SK-N-SH treated with all-trans-retinoic acid at 6 μM for 48 hours (cell line): ENCODE results near the gene EIF2B5.

Source experiments
- BACH2 ChIP-seq: fragments of 250-450 bp; sonication (Bioruptor Pico); IDR thresholded peaks from 2 replicates; pipeline ENCODE4 v1.9.0; 2021; ENCODE audit warnings: mild to moderate bottlenecking, borderline replicate concordance
- ESRRG ChIP-seq: fragments of 250-450 bp; sonication (Bioruptor Pico); IDR thresholded peaks from 2 replicates; pipeline ENCODE4 v1.6.1; 2021; ENCODE audit warnings: mild to moderate bottlenecking
- GLIS3 ChIP-seq: fragments of 250-450 bp; sonication (Bioruptor Pico); IDR thresholded peaks from 2 replicates; pipeline ENCODE4 v1.5.0; 2020; ENCODE audit warnings: mild to moderate bottlenecking, moderate library complexity
- OSR1 ChIP-seq: fragments of 250-450 bp; sonication (Bioruptor Pico); IDR thresholded peaks from 2 replicates; pipeline ENCODE4 v1.8.0; 2022; ENCODE audit warnings: moderate library complexity, mild to moderate bottlenecking, inconsistent platforms
- RARB ChIP-seq: fragments of 250-450 bp; sonication (Bioruptor Pico); IDR thresholded peaks from 2 replicates; pipeline ENCODE4 v1.8.0; 2021; ENCODE audit warnings: mild to moderate bottlenecking, moderate library complexity
- TOX ChIP-seq: fragments of 250-450 bp; sonication (Bioruptor Pico); IDR thresholded peaks from 2 replicates; pipeline ENCODE4 v1.8.0; 2021; ENCODE audit warnings: mild to moderate bottlenecking, moderate library complexity, borderline replicate concordance
- ZFP3 ChIP-seq: fragments of 250-450 bp; sonication (Bioruptor Pico); IDR thresholded peaks from 2 replicates; pipeline ENCODE4 v1.5.0; 2020; ENCODE audit warnings: mild to moderate bottlenecking, moderate library complexity
- TF ChIP-seq, protein P1 (sequence below): fragments of 250-450 bp; sonication (Bioruptor Pico); IDR thresholded peaks from 2 replicates; pipeline ENCODE4 v1.8.0; 2020; ENCODE audit warnings: mild to moderate bottlenecking, moderate library complexity, borderline replicate concordance
- TF ChIP-seq, protein P2 (sequence below): fragments of 250-450 bp; sonication (Bioruptor Pico); IDR thresholded peaks from 2 replicates; pipeline ENCODE4 v1.5.1; 2020; ENCODE audit warnings: low read depth, mild to moderate bottlenecking, moderate library complexity

DNA sequence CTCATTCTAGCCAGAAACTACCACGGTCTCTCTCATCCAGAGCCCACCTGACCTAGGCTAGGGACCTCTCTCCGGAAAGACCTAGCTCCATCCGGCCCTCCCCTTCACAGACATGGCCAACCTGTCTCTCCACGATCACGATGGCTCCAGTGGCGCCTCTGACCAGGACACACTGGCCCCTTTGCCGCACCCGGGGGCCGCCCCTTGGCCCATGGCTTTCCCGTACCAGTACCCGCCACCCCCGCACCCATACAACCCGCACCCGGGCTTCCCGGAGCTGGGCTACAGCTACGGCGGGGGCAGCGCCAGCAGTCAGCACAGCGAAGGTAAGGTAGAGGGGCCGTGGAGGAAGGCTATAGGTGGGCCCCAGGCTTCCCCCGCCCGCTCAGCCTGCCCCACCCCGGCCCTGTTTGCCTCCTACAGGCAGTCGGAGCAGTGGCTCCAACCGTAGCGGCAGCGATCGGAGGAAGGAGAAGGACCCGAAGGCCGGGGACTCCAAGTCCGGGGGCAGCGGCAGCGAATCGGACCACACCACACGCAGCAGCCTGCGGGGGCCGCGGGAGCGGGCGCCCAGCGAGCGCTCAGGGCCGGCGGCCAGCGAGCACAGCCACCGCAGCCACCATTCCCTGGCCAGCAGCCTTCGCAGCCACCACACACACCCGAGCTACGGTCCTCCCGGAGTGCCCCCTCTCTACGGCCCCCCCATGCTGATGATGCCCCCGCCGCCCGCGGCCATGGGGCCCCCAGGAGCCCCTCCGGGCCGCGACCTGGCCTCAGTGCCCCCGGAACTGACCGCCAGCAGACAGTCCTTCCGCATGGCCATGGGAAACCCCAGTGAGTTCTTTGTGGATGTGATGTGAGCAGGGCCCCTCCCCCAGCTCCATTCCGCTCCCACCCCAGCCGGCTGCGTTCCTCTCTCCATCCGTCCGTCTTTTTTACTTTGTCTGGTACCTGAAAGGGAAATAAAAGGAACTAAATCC lies 35.0 kb downstream of the EIF2B5 start:
- TF ChIP-seq TOX (CRISPR knock-in tag) (no peak), RARB (CRISPR knock-in tag) (no peak), OSR1 (CRISPR knock-in tag) (no peak), BACH2 (CRISPR knock-in tag) (no peak), GLIS3 (CRISPR knock-in tag) (no peak), ESRRG (CRISPR knock-in tag) (no peak), ZFP3 (no peak)
- TF ChIP-seq, protein P1, sequence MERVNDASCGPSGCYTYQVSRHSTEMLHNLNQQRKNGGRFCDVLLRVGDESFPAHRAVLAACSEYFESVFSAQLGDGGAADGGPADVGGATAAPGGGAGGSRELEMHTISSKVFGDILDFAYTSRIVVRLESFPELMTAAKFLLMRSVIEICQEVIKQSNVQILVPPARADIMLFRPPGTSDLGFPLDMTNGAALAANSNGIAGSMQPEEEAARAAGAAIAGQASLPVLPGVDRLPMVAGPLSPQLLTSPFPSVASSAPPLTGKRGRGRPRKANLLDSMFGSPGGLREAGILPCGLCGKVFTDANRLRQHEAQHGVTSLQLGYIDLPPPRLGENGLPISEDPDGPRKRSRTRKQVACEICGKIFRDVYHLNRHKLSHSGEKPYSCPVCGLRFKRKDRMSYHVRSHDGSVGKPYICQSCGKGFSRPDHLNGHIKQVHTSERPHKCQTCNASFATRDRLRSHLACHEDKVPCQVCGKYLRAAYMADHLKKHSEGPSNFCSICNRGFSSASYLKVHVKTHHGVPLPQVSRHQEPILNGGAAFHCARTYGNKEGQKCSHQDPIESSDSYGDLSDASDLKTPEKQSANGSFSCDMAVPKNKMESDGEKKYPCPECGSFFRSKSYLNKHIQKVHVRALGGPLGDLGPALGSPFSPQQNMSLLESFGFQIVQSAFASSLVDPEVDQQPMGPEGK = no peak
- TF ChIP-seq, protein P2, sequence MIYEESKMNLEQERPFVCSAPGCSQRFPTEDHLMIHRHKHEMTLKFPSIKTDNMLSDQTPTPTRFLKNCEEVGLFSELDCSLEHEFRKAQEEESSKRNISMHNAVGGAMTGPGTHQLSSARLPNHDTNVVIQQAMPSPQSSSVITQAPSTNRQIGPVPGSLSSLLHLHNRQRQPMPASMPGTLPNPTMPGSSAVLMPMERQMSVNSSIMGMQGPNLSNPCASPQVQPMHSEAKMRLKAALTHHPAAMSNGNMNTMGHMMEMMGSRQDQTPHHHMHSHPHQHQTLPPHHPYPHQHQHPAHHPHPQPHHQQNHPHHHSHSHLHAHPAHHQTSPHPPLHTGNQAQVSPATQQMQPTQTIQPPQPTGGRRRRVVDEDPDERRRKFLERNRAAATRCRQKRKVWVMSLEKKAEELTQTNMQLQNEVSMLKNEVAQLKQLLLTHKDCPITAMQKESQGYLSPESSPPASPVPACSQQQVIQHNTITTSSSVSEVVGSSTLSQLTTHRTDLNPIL (CRISPR knock-in tag) = no peak
